Transverse colon (tissue), 3 donors: ENCODE measurements around the gene TMSB4Y.

Experiments
- CTCF ChIP-seq, 5 experiments: fragments of 200-600 bp in 3 of 5; fragments of 450-650 bp in 2 of 5; sonication (generic) in 3 of 5; IDR thresholded peaks; 1 replicate in 2 of 5; 2 replicates in 3 of 5; pipeline ENCODE4 v1.5.1; 2016 to 2017; ENCODE audit warnings: antibody characterized with exemption in 5 of 5, inconsistent platforms in 3 of 5, mild to moderate bottlenecking in 2 of 5, moderate library complexity in 1 of 5
- EP300 ChIP-seq: sonication (generic); formaldehyde crosslinking; IDR thresholded peaks from one replicate; pipeline ENCODE4 v1.6.1; 2017; ENCODE audit warnings: antibody characterized with exemption, low read depth

- TF ChIP-seq CTCF (IDR thresholded peaks at IDR 0.05) = no peak
- TF ChIP-seq EP300 = no peak
These were observed 1.4 kb upstream of the TMSB4Y start for GRCh38 chrY:13702276-13702675.
